Measurements from ENCODE around the gene TSBP1. TPM values are rescaled to one million over a fixed set of nuclear protein-coding genes. Genes with fewer than 3 reads are reported as not detected.
"Not testable (repeated sequence)": the region's sequence is repeated elsewhere in the genome, so short reads cannot be mapped to it uniquely, and the experiment has no call there.

The TSBP1 gene
- polyA plus RNA-seq, 1 donor = not detected

DNA sequence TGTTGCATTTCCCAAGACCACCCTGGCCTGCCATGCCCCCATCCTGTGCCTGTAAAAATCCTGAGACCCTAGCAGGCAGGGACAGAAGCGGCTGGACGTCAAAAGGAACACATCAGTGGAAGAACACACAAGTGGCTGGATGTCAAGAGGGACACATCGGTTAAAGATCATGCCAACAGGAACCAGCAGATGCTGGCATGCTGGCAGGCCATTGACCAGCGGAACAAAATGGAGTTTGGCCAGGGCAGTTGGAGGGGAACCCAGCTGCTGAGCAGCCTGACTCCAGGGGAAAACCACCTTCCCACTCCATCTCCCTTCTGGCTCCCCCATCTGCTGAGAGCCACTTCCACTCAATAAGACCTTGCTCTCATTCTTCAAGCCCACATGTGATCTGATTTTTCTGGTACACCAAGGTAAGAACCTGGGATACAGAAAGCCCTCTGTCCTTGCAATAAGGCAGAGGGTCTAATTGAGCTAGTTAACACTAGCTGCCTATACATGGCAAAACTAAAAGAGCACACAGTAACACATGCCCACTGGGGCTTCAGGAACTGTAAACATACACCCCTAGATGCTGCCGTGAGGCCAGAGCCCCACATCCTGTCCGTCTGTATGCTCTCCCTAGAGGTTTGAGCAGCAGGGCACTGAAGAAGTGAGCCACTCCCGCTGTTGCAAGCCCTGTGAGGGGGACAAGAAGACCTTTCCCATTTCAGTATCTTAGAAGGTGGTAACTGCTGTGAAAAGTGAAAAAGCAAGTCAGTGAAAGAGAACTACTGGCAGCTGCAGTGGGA, 4.2 kb upstream of the TSBP1 start:
- DNase-seq (ENCODE audit: low read depth) = no peak

GRCh38 chr6:32371229-32371628, 474 bp downstream of the TSBP1 start:
- DNase-seq (ENCODE audit: low read depth) = no peak

DNA sequence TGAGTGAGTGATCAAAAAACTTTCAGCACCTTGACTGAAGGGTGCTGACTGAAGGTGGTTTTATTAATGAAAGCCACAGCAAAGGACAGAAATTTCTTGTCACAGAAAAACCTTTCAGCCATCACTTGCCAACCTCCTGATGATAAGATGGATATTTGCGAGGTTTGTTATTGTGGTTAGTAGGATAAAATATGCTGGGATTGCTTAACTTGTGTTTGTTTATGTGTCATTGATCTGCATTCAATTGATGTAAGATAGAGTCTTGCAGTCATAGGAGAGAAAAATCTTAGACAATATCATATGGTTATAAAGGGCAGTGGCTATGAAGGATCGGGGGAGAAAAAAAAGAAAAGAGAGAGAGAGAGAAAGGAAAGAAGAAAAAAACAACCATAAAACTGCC, 1.2 kb downstream of the TSBP1 start:
- DNase-seq (ENCODE audit: low read depth) = no peak

DNA sequence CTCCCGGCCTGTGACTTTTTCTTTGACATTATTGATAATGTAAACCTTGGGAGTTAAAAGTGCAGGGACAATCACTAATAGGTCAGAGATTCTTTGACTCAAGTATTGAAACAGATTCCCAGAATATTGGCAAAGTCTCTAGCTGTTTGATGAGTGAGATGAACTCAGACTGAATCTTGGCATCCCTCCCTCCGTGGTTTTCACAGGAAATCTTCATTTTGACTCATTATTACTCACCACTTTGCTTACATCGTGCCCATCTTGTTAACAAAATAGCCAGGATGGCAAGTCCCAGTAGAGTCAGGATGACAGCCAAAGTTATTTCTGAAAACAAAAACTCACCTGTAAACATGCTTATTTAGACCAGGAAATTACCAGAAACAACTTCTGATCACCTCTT, 2.0 kb downstream of the TSBP1 start:
- no peak for DNase-seq (ENCODE audit: low read depth)

- no peak for DNase-seq (ENCODE audit: low read depth)
Observed at GRCh38 chr6:32367644-32368043, 4.1 kb downstream of the TSBP1 start.

GRCh38 chr6:32359225-32359624, 12.5 kb downstream of the TSBP1 start:
- not testable (repeated sequence) for DNase-seq (ENCODE audit: low read depth)

GRCh38 chr6:32358548-32358947, 13.2 kb downstream of the TSBP1 start:
- DNase-seq (ENCODE audit: low read depth) = not testable (repeated sequence)

DNA sequence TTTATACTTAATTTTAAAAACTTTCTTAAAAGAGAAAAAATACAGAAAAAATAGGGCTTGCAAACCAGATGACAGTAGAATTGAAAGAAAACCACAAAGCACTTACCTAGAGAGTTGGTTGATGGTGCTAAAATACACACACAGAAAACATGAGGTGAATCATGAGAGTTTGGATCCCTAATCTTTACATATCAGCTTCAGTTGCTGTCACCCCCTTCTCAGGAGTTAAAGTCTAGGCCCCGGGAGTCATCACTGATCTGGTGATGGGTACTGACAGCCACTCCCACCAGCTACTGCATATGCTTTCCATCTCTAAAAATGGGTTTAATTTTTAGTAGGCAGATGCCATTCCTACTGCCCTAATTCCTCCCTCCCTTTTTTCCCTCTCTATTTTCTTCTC, 16.7 kb downstream of the TSBP1 start:
- DNase-seq (ENCODE audit: low read depth) = no peak

GRCh38 chr6:32353348-32353747, 18.4 kb downstream of the TSBP1 start:
- no peak for DNase-seq (ENCODE audit: low read depth)

DNA sequence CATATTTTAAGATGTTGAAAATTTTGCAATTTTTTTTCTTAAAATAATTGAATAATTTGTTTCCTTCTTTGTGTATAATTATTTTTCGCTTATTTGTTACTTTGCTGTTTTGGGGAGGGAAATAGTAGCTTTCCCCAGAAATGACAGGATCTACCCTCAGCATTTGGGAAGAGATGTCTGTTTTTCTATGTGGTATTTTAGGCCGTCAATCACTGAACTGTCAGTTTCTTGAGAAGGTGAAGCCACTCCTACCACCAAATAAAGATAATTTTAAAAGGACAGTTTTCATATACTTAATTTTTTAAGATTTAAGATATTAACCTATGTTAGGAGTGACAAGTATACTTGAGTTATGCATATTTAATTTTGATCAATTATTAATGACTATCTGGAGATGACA, 31.5 kb downstream of the TSBP1 start:
- DNase-seq (ENCODE audit: low read depth) = no peak

DNA sequence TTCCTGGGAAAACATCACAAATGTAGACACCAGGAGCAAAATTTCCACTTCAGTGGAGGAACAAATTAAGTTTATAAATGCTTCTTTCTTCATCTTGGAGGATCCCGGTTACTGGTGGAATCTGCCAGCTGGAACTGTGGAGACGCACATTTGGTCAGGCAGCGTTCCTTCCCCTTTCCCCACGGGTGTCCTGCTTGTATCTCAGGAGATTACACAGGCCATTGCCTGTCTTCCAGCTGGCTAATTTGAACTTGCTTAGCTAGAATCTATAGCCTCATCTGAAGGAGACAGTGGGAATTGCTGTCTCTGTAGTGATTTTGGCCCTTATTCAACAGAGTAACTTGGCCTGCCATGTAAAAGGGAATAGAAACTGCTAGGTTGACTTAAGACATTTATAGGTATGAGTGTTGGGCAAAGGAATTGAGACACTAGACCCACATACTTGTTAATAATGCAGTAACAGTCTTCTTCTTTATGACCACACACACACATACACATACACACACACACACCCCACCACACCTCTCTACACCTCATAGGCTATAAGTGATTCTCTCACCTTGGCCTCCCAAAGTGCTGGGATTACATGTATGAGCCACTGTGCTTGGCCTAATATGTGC, 34.4 kb downstream of the TSBP1 start:
- DNase-seq (ENCODE audit: low read depth) = peak; percentile 46

GRCh38 chr6:32332433-32332832, 39.3 kb downstream of the TSBP1 start:
- DNase-seq (ENCODE audit: low read depth) = no peak

DNA sequence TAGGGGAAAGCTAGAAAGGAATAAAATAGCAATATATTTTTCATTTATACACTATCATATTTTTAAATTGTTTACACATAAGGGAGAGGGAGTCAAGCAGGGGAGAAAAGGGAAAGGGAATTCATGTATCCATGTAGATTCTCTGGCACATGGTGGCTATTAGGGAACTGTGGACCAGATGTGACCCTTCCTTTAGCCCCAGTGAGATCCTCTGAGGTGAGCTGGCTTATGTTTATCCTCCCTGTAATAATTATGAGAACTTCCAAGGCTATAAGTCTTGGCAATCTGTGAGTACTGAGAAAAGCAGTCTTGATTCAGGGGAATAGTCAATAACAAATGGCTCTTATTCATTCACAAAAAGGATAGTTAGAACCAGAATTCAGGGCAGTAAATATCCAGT, 42.6 kb downstream of the TSBP1 start:
- DNase-seq (ENCODE audit: low read depth) = no peak

DNA sequence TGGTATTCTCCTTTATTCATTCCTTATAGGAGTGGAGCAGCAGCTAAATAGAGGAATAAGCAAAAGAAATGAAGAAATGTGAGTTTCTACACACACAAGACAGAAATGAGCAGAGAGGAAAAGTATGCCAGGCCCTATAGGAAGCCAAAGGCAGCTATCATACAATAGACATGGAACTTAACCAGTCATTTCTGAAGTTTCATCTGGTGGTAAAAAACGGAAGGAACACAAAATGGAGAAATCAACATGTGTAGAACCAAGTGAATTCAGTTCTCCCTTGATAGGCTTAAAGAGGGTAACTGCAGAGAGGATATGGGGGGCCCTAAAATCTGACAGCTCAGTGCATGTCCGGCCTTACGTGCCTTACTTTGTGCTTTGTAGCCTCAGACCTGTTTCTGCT, 44.6 kb downstream of the TSBP1 start:
- DNase-seq (ENCODE audit: low read depth) = no peak

DNA sequence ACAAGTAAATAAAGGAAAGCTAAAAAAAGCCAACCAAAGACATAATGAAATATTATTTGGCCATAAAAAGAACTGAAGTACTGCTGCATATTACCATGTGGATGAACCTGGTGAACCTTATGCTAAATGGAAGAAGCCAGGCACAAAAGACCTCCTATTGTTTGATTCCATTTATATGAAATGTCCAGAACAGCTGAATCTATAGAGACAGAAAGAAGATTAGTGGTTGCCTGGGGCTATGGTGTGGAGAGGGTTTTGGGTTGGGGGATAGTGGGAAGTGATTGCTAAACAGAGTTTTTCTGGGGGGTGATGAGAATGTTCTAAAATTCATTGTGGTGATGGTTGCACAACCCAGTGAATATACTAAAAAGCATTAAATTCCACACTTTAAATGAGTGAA, 53.2 kb downstream of the TSBP1 start:
- DNase-seq (ENCODE audit: low read depth) = no peak

DNA sequence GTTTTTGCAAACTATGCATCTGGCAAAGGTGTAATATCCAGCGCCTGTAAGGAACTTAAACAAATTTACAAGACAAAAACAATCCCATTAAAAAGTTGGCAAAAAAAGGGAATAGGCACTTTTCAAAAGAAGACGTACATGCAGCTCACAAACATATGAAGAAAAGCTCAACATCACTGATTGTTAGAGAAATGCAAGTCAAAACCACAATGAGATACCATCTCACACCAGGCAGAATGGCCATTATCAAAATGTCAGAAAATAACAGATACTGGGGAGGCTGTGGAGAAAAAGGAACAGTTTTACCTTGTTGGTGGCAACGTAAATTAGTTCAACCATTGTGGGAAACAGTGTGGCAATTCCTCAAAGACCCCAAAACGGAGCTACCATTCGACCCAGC, 54.2 kb downstream of the TSBP1 start:
- DNase-seq (ENCODE audit: low read depth) = no peak

- DNase-seq (ENCODE audit: low read depth) = no peak
Observed at GRCh38 chr6:32313964-32314363, 57.7 kb downstream of the TSBP1 start.

DNA sequence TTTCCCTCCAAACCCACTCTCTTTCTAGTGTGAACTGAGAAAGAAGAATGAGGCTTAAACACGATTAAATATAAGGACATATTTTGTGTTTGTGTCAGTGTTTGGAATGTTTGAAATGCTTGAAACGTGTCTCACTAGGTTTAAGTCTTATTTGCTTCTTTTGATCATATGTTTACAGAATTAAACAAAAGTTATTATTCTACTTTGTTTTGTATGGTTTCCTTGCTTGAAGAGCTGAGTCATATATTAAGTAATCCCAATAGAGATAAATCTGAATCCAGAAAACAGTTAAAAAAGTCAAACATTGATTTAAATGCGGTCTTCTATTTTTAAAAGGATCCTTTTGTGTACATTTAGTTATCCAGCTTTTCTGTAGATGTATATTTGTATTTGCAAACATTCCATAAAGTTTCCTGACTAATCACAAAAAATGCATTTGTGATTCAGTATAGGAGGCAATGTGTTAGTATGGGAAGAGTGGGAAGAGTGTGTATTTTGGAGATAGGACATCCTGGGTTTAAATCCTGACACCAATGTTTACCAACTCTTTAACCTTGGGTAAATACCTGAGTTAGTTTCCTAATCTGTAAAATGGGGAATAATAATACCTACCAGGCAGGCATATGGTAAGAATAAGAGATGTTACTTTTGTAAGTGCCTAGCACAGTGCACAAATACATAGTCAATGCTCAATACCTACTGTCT, 72.9 kb downstream of the TSBP1 start:
- DNase-seq (ENCODE audit: low read depth) = no peak

GRCh38 chr6:32294980-32295379, 76.7 kb downstream of the TSBP1 start:
- not testable (repeated sequence) for DNase-seq (ENCODE audit: low read depth)

DNA sequence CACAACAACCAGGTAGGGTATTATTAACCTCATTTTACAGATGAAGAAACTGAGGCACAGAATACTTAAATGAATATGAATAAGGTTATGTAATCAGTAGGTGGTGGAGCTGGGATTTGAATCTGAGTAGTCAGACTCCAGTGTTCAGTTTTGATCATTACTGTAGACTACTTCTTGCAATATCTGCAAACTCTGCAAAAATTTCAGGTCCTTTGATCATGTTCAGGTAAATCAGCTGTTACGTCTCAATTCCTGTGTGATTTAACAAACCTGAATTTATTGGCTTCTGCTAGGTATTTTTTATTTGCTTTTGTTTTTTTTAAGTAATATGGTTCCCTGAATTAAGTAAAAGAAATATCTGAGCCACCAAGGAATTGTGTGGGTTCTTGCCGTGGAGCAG, 77.1 kb downstream of the TSBP1 start:
- DNase-seq (ENCODE audit: low read depth) = no peak

- DNase-seq (ENCODE audit: low read depth) = no peak
Observed at GRCh38 chr6:32293695-32294094, 78.0 kb downstream of the TSBP1 start.

DNA sequence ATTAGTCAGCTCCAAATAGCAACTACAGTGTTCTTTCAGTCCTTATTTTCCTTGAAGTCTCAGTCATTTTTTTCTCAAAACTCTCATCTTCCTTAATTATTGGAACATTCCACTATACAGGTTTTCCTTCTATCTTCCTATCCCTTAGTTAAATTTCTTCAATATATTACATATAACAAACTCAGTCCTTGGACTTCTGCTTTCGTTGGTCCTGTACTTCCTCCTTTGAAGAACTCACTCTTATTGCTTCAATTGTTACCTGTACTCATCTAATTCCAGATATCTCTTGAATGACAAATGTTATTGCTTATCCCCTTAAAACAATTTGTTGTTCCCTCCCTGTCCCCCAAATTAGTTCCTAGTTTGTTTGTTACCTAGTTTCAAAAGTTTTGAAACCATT, 80.2 kb downstream of the TSBP1 start:
- DNase-seq (ENCODE audit: low read depth) = no peak

- no peak for DNase-seq (ENCODE audit: low read depth)
Observed at GRCh38 chr6:32290886-32291450, 80.7 kb downstream of the TSBP1 start.
